ENCODE measurements around the gene FXYD3.

DNA sequence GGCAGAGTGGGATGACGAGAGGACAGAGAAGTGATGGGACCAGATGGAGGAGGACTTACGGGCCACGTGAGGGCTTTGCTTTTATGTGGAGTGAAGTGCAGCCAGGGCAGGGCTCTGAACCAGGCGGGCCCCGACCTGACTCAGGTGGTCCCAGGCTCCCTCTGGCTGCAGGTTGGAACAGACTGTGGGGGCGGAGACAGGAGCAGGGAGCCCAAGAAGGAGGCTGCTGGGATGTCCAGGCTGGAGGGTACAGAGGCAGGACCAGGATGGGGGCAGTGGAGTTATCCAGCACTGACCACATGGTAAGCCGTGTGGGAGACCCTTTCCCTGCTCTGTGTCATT lies 41.0 kb downstream of the FXYD3 start:
- TF ChIP-seq, protein P1, sequence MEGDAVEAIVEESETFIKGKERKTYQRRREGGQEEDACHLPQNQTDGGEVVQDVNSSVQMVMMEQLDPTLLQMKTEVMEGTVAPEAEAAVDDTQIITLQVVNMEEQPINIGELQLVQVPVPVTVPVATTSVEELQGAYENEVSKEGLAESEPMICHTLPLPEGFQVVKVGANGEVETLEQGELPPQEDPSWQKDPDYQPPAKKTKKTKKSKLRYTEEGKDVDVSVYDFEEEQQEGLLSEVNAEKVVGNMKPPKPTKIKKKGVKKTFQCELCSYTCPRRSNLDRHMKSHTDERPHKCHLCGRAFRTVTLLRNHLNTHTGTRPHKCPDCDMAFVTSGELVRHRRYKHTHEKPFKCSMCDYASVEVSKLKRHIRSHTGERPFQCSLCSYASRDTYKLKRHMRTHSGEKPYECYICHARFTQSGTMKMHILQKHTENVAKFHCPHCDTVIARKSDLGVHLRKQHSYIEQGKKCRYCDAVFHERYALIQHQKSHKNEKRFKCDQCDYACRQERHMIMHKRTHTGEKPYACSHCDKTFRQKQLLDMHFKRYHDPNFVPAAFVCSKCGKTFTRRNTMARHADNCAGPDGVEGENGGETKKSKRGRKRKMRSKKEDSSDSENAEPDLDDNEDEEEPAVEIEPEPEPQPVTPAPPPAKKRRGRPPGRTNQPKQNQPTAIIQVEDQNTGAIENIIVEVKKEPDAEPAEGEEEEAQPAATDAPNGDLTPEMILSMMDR (IDR thresholded peaks at IDR 0.05) = no peak
- TF ChIP-seq POLR2A (IDR thresholded peaks at IDR 0.05) = no peak

Data from esophagus squamous epithelium (tissue), 4 donors.